BLaER1 treated with 17β-estradiol and CSF1 and Interleukin-3, amounts not matched to agents 10 nM and 100 nM (cell line): Measurements from ENCODE around the gene RPL18.

Experiments
- H3K27ac ChIP-seq, 11 experiments: shearing (Covaris generic); formaldehyde crosslinking; 2 replicates each; pipeline ENCODE4 v1.8.1; 2022
- H3K27me3 ChIP-seq, 11 experiments: shearing (Covaris generic); formaldehyde crosslinking; 2 replicates each; pipeline ENCODE4 v1.8.1; 2022
- H3K36me3 ChIP-seq, 11 experiments: shearing (Covaris generic); formaldehyde crosslinking; 2 replicates each; pipeline ENCODE4 v1.8.1; 2022
- H3K4me1 ChIP-seq, 10 experiments: shearing (Covaris generic); formaldehyde crosslinking; 2 replicates each; pipeline ENCODE4 v1.8.1; 2022
- H3K4me2 ChIP-seq, 11 experiments: shearing (Covaris generic); formaldehyde crosslinking; 2 replicates each; pipeline ENCODE4 v1.8.1; 2022
- H3K4me3 ChIP-seq, 10 experiments: shearing (Covaris generic); formaldehyde crosslinking; 2 replicates each; pipeline ENCODE4 v1.8.1; 2022
- H3K9ac ChIP-seq, 11 experiments: shearing (Covaris generic); formaldehyde crosslinking; 2 replicates each; pipeline ENCODE4 v1.8.1; 2022
- H3K9me3 ChIP-seq, 11 experiments: shearing (Covaris generic); formaldehyde crosslinking; replicated peaks in 1 of 11; 2 replicates each; pipeline ENCODE4 v1.8.1; 2022
- H4K20me1 ChIP-seq, 11 experiments: shearing (Covaris generic); formaldehyde crosslinking; 2 replicates each; pipeline ENCODE4 v1.8.1; 2022
- Cebpa-rat ChIP-seq, 11 experiments: shearing (Covaris generic); IDR thresholded peaks; 2 replicates each; pipeline ENCODE4 v1.8.1; 2022

RPL18 gene

DNA sequence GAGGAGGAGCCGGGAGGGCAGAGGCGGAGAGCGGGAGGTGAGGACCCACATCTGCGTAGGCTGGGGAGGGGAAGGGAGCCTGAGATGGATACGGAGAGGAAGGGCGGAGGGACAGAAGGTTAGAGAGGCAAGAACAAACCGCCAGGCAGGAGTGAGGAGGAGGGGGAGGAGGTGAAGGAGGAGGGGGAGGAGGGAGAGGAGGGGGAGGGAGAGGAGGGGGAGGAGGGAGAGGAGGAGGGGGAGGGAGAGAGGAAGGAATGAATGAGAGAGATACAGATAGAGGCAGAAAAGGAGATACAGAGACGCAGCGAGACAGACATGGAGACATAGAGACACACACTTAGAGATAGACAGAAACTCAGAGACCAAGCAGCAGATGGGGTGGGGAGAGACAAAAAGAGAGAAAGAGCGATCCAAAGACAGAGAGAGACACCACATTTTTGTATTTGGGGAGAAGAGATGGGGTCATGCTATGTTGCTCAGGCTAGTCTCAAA is 27.8 kb upstream of the RPL18 start:
- Histone ChIP-seq H3K36me3 (no peaks in the 10 kb centered on the region), H3K9me3 (no peaks in the 10 kb centered on the region), H3K9ac (peak overlapping the region; percentile 82 to 92 (median 87); a peak in 21 of 22 replicates), H3K4me1 (peaks cover 53 to 80% (median 75%) of the 10 kb centered on the region in 10 experiments), H4K20me1 (no peaks in the 10 kb centered on the region), H3K4me3 (peak overlapping the region in 9 of 10 experiments; percentile 60 to 71 (median 64); a peak in 13 of 20 replicates), H3K27ac (peak overlapping the region; percentile 82 to 100 (median 97); a peak in 21 of 22 replicates), H3K27me3 (no peaks in the 10 kb centered on the region), H3K4me2 (peak overlapping the region; percentile 72 to 100 (median 98))
- no peak for TF ChIP-seq Cebpa-rat (IDR thresholded peaks at IDR 0.05)

DNA sequence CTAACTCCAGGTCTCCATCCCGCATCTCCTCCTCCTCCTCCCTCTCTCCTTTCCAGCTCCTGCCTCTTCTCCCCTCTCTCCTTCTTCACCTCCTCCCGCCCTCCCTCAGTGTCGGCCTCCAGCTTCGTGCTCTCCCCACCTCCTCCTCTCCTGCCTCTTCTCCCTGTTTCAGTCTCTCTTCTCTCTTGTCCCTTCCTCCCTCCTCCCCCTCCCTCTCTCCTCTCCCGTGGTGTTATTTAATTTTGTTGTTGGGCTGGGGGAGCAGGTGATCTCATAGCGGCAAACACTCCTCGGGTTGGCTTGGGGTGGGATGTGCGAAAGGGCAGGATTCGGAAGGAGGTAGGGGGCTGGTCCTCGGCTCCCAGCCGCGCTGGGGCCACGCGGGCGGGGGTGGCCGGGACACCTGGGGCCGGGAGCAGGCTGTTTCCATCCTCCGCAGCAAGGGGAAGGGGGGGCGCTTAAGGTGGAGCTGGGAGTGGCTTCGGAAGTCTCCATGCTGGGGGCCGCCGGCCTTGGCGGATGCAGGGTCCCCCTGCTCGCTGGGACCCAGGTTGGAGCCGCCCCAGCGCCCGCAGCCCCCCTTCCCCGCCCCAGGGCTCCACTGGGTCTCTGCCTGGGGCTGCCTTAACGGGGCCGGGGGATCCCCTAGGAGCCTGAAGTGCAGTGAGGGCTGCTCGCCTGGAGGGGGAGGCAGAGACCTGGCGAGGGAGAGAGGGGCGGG is 27.2 kb upstream of the RPL18 start, which contains the start of gene CA11:
CA11 (minus strand) TSS at position 187 of the 721 bp plus-strand sequence. CDS start 555 bp downstream, outside the sequence.
- peak within 1 kb of the TSS; percentile 82 to 100 (median 97) for H3K27ac ChIP-seq
- H3K9me3 ChIP-seq: no peaks in the 10 kb centered on the region
- peaks cover 49 to 73% (median 69%) of the 10 kb centered on the region in 10 experiments for H3K4me1 ChIP-seq
- no peaks in the 10 kb centered on the region for H3K36me3 ChIP-seq
- H3K4me2 ChIP-seq: peak within 1 kb of the TSS; percentile 94 to 100 (median 100)
- no peaks in the 10 kb centered on the region for H3K27me3 ChIP-seq
- no peaks in the 10 kb centered on the region for H4K20me1 ChIP-seq
- H3K4me3 ChIP-seq: peak within 1 kb of the TSS; percentile 60 to 71 (median 64)
- peak within 1 kb of the TSS; percentile 82 to 92 (median 87) for H3K9ac ChIP-seq
- no peak for TF ChIP-seq Cebpa-rat (IDR thresholded peaks at IDR 0.05)

DNA sequence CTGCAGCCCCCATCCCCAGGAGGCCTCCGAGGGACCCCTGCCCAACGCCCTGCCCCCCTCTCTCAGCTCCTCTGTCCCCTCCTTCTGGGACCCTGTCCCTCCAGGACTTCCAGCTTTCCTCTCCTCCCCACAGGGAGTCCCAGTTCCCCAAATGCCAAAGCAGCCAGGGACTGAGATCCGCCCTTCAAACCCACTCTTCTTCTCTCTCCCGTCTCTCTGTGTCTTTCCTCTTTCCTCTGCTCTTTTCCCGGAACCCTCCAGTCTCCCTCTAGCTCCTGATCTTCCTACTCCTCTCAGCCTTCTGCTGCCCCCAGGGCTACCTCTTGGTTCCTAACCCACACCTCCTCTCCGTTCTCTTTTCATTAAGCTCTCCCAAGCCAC is 26.6 kb upstream of the RPL18 start:
- H3K4me3 ChIP-seq: peak overlapping the region; percentile 60 to 71 (median 64)
- peak overlapping the region; percentile 78 to 87 (median 84) for H3K9ac ChIP-seq
- no peak for TF ChIP-seq Cebpa-rat (IDR thresholded peaks at IDR 0.05)
- no peaks in the 10 kb centered on the region for H4K20me1 ChIP-seq
- no peaks in the 10 kb centered on the region for H3K36me3 ChIP-seq
- peak overlapping the region; percentile 94 to 100 (median 100) for H3K4me2 ChIP-seq
- peak overlapping the region; percentile 81 to 99 (median 89) for H3K27ac ChIP-seq
- no peaks in the 10 kb centered on the region for H3K27me3 ChIP-seq
- no peaks in the 10 kb centered on the region for H3K9me3 ChIP-seq
- H3K4me1 ChIP-seq: peaks cover 44 to 68% (median 64%) of the 10 kb centered on the region in 10 experiments

DNA sequence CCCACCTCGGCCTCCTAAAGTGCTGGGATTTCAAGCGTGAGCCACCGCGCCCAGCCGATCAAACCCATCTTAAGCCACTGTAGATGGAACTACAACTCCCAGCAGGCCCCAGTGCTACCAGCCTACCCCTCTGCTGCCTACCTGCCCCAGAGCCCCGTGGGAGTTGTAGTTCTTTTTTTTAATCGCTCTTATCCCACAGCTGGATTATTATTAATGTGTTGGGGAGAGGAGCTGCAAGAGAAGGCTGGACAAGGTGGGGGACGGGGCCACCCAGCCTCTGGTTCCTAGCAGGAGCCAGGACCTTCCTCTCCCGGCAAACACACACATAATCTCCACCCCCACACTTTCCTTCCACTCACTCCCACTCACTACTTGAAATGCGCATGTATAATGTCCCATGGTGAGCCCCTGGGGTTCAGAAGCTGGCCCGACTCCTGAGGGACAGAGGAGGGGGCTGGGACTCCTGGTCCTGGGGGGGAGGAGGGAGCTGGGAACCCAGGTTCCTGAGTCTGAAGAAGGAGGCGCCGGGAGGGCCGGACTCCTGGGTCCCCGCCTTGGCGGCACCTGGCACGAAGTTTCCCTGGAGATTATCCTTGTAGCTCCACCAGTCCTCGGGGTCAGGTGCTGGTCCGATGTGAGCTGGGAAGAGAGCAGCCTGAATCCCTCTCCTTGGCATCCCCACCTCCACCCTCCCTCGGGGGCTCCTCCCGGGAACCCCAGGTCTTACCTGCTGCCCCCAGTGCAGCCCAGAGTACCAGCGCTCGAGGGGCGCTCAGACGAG is 26.1 kb upstream of the RPL18 start:
- H3K27ac ChIP-seq: peak overlapping the region; percentile 81 to 99 (median 89)
- H3K4me3 ChIP-seq: peak overlapping the region; percentile 60 to 71 (median 64)
- TF ChIP-seq Cebpa-rat (IDR thresholded peaks at IDR 0.05): no peak
- H3K9me3 ChIP-seq: no peaks in the 10 kb centered on the region
- peak overlapping the region; percentile 94 to 100 (median 100) for H3K4me2 ChIP-seq
- H3K4me1 ChIP-seq: peaks cover 39 to 63% (median 59%) of the 10 kb centered on the region in 10 experiments
- H3K27me3 ChIP-seq: no peaks in the 10 kb centered on the region
- H4K20me1 ChIP-seq: no peaks in the 10 kb centered on the region
- H3K9ac ChIP-seq: peak overlapping the region; percentile 78 to 87 (median 84)
- H3K36me3 ChIP-seq: no peaks in the 10 kb centered on the region

DNA sequence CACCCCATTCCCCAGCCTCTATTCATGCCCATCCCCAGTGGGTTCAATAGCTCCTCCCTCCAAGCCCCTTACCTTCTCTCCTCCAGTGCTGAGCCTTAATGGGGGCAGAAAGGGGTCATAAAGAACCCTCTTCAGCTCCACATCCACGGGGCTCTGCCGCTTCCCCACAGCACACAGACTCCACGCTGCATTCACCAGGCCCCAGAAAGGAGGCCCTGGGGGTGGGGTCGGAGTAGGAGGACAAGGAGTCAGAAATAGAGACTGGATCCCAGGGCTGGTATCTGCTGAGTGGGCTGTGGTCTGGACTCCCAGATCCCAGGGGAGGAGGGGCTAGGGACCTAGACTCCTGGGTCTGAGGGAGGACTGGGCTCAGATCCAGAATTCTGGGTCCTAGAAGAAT is 25.4 kb upstream of the RPL18 start:
- Histone ChIP-seq H3K4me2 (peak overlapping the region; percentile 94 to 100 (median 100)), H3K27ac (peak overlapping the region in 4 of 11 experiments; percentile 17 to 89 (median 56); a peak in 9 of 22 replicates), H3K36me3 (0 out of 22 replicates have a peak, but pooled peaks cover 0 to 4% (median 0%) of the 10 kb centered on the region in 11 experiments), H3K4me1 (peaks cover 39 to 63% (median 57%) of the 10 kb centered on the region in 10 experiments), H3K4me3 (peak overlapping the region in 8 of 10 experiments; percentile 61 to 71 (median 64); a peak in 15 of 20 replicates), H3K9me3 (no peaks in the 10 kb centered on the region), H4K20me1 (no peaks in the 10 kb centered on the region), H3K9ac (peak overlapping the region in 6 of 11 experiments; percentile 81 to 87 (median 84); a peak in 7 of 22 replicates), H3K27me3 (no peaks in the 10 kb centered on the region)
- no peak for TF ChIP-seq Cebpa-rat (IDR thresholded peaks at IDR 0.05)

DNA sequence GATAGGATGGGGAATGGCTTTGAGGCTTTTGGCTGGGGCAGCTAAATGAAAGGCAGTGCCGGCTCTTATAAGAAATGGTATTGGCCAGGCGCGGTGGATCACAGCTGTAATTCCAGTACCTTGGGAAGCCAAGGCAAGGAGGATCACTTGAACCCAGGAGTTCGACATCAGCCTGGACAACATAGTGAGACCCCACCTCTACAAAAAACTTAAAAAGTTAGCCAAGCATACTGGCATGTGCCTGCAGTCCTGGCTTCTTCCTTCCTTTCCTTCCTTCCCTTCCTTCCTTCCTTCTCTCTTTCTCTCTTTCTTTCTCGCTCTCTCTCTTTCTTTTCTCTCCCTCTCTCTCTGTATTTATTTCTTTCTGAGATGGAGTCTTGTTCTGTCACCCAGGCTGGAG is 23.9 kb upstream of the RPL18 start:
- Histone ChIP-seq H3K4me1 (peaks cover 41 to 65% (median 58%) of the 10 kb centered on the region in 10 experiments), H3K9me3 (no peaks in the 10 kb centered on the region), H3K4me2 (peak overlapping the region in 7 of 11 experiments; percentile 1 to 94 (median 26); a peak in 7 of 22 replicates), H3K27ac (0 out of 22 replicates have a peak overlapping the region, but pooled peaks of 2 of the 11 experiments have one; percentile 5 to 32), H3K9ac (no peak overlapping the region), H3K27me3 (no peaks in the 10 kb centered on the region), H4K20me1 (no peaks in the 10 kb centered on the region), H3K36me3 (0 out of 22 replicates have a peak, but pooled peaks cover 0 to 8% (median 0%) of the 10 kb centered on the region in 11 experiments), H3K4me3 (no peak overlapping the region)
- no peak for TF ChIP-seq Cebpa-rat (IDR thresholded peaks at IDR 0.05)

DNA sequence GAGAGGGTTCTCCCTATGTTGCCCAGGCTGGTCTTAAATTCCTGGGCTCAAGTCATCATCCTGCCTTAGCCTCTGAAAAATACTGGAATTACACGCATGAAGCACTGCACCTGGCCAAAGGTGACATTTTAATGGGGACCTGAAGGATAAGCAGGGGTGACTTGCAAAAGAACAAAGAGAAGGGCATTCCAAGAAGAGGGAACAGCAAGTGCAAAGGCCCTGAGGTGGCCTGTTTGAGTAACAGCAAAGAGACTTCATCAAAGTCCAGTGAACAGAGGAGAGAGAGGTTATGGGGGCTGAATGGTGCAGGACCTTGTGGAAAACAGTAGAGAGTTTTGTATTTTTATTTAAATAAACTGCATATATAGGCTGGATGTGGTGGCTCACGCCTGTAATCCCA is 22.9 kb upstream of the RPL18 start:
- no peak for TF ChIP-seq Cebpa-rat (IDR thresholded peaks at IDR 0.05)
- no peak overlapping the region for H3K27ac ChIP-seq

More for the DNA sequence above, 22.9 kb upstream of the RPL18 start:
- H3K9ac ChIP-seq: no peak overlapping the region
- H3K36me3 ChIP-seq: 0 out of 22 replicates have a peak, but pooled peaks cover 0 to 8% (median 0%) of the 10 kb centered on the region in 11 experiments
- H3K4me3 ChIP-seq: no peak overlapping the region
- H3K4me1 ChIP-seq: peaks cover 31 to 58% (median 48%) of the 10 kb centered on the region in 10 experiments
- H3K9me3 ChIP-seq: no peaks in the 10 kb centered on the region
- H3K4me2 ChIP-seq: no peak overlapping the region
- peaks cover 0 to 3% (median 0%) of the 10 kb centered on the region in 11 experiments; a peak in 5 of 22 replicates for H4K20me1 ChIP-seq
- no peaks in the 10 kb centered on the region for H3K27me3 ChIP-seq
